PFSK-1 (cell line): Measurements from ENCODE around the gene ZDHHC20.

ENCODE experiments used
- POLR2AphosphoS5 ChIP-seq: IDR thresholded peaks from 2 replicates; pipeline ENCODE4 v1.6.1; 2012; ENCODE audit warnings: low read depth, mild to moderate bottlenecking, control low read depth, low read length, moderate library complexity
- SIN3A ChIP-seq: IDR thresholded peaks from 2 replicates; pipeline ENCODE4 v1.6.1; 2012; ENCODE audit warnings: mild to moderate bottlenecking, low read length, moderate library complexity, borderline replicate concordance; ENCODE audit not compliant: insufficient read depth

- no peak for TF ChIP-seq SIN3A
- no peak for TF ChIP-seq POLR2AphosphoS5
These were observed 27.2 kb upstream of the ZDHHC20 start for GRCh38 chr13:21486322-21486721.
